ENCODE results near the gene EFHB. TPM values are rescaled to one million over a fixed set of nuclear protein-coding genes. Genes with fewer than 3 reads are reported as not detected.

The EFHB gene
- total and polyA plus RNA-seq, 11 donors = 0.14 to 1.6 (median 0.85) TPM; not detected in 6

- peak in 1 of 2 donors; percentile 69 for TF ChIP-seq POLR2A (IDR thresholded peaks at IDR 0.05)
- TF ChIP-seq CTCF (IDR thresholded peaks at IDR 0.05) = no peak
- H3K36me3 ChIP-seq = peaks cover 0 to 22% (median 14%) of the 10 kb centered on the region in 9 donors
- no peaks in the 10 kb centered on the region for H3K27me3 ChIP-seq
- DNase-seq (peak; percentile 98), ATAC-seq (peak; percentile 97 to 99 (median 98))
- intact Hi-C loops (cut with DNase I) = loop anchor here in 9 of 10 donors (1.0 to 10.0 kb wide), 11 partner anchors 60 to 240 kb away; partner anchors contain the start of genes SGO1 (in 6 of the 9) and KAT2B (in 4 of the 9)
- no peaks in the 10 kb centered on the region for H3K9me3 ChIP-seq
- peaks cover 7 to 44% (median 25%) of the 10 kb centered on the region in 12 donors for H3K4me1 ChIP-seq
- 0 to 1% (median 1%) methylated on average over 60 to 73 of the region's 73 CpGs for WGBS, 4 donors
- H3K4me3 ChIP-seq = peak within 1 kb of the TSS; percentile 65 to 99 (median 90)
- peak within 1 kb of the TSS; percentile 93 to 99 (median 98) for H3K27ac ChIP-seq
Measured at GRCh38 chr3:19946832-19947548, 13.0 kb upstream of the EFHB start, which contains the start of gene RAB5A. Gene RAB5A (plus strand): TSS chr3:19947097. CDS start chr3:19950899, 3,802 bp downstream.

- TF ChIP-seq CTCF (IDR thresholded peaks at IDR 0.05) (no peak), POLR2A (IDR thresholded peaks at IDR 0.05) (no peak)
- Histone ChIP-seq H3K4me3 (peak overlapping the region; percentile 65 to 99 (median 90)), H3K27ac (peak overlapping the region; percentile 93 to 99 (median 98)), H3K9me3 (no peaks in the 10 kb centered on the region), H3K4me1 (peaks cover 7 to 38% (median 25%) of the 10 kb centered on the region in 12 donors), H3K27me3 (no peaks in the 10 kb centered on the region), H3K36me3 (peaks cover 0 to 14% (median 6%) of the 10 kb centered on the region in 9 donors)
- ATAC-seq (peak; percentile 1 to 15 (median 6)), DNase-seq (peak in 2 of 5 donors; percentile 7 to 29)
- intact Hi-C loops (cut with DNase I) = loop anchor here in 9 of 10 donors (2.0 to 10.0 kb wide), 9 partner anchors 59 to 241 kb away; partner anchors contain the start of genes SGO1 (in 5 of the 9) and KAT2B (in 4 of the 9)
- WGBS, 4 donors = 40 to 46% (median 45%) methylated on average over 26 of the region's 26 CpGs
Measured at GRCh38 chr3:19945969-19946831, 12.2 kb upstream of the EFHB start.

GRCh38 chr3:19945534-19945933, 11.5 kb upstream of the EFHB start:
- intact Hi-C loops (cut with DNase I) = loop anchor here in 9 of 10 donors (5.0 to 10.0 kb wide), 6 partner anchors 58 to 242 kb away; partner anchors contain the start of genes SGO1 (in 4 of the 9) and KAT2B (in 2 of the 9)
- WGBS, 4 donors = 95 to 97% (median 96%) methylated on average over 9 of the region's 9 CpGs

More at GRCh38 chr3:19945534-19945933, 11.5 kb upstream of the EFHB start:
- Histone ChIP-seq H3K4me3 (peak overlapping the region in 1 of 12 donors; percentile 84), H3K9me3 (no peaks in the 10 kb centered on the region), H3K27ac (no peak overlapping the region), H3K27me3 (no peaks in the 10 kb centered on the region), H3K4me1 (peaks cover 7 to 31% (median 23%) of the 10 kb centered on the region in 12 donors), H3K36me3 (peaks cover 0 to 7% (median 0%) of the 10 kb centered on the region in 9 donors)
- ATAC-seq (no peak), DNase-seq (no peak)
- TF ChIP-seq POLR2A (IDR thresholded peaks at IDR 0.05) (no peak), CTCF (IDR thresholded peaks at IDR 0.05) (no peak)

Measured in heart left ventricle (tissue), 16 donors.